IPS-15b (cell line): Measurements from ENCODE around the gene AAMDC.
"Not testable (repeated sequence)": the region's sequence is repeated elsewhere in the genome, so short reads cannot be mapped to it uniquely, and the experiment has no call there.

Source experiments
- H3K27me3 ChIP-seq: one replicate; pipeline ENCODE4 v1.6.1; 2013; ENCODE audit warnings: low read length; ENCODE audit not compliant: control insufficient read depth, insufficient read depth
- H3K36me3 ChIP-seq: one replicate; pipeline ENCODE4 v1.6.1; 2013; ENCODE audit warnings: low read length; ENCODE audit not compliant: control insufficient read depth, insufficient read depth
- H3K4me1 ChIP-seq: one replicate; pipeline ENCODE4 v1.6.1; 2013; ENCODE audit warnings: mild to moderate bottlenecking, low read length; ENCODE audit not compliant: control insufficient read depth, insufficient read depth
- H3K4me3 ChIP-seq: one replicate; pipeline ENCODE4 v1.5.1; 2013; ENCODE audit warnings: low read depth, low read length
- H3K9ac ChIP-seq: one replicate; pipeline ENCODE4 v1.6.1; 2013; ENCODE audit warnings: low read depth, mild to moderate bottlenecking, low read length
- H3K9me3 ChIP-seq: one replicate; pipeline ENCODE4 v1.6.1; 2013; ENCODE audit warnings: mild to moderate bottlenecking, low read length; ENCODE audit not compliant: control insufficient read depth, insufficient read depth

Gene AAMDC

GRCh38 chr11:77889045-77889444 is 68.1 kb downstream of the AAMDC start:
- H3K4me1 ChIP-seq, H3K9ac ChIP-seq, H3K4me3 ChIP-seq, H3K9me3 ChIP-seq, H3K36me3 ChIP-seq, H3K27me3 ChIP-seq: not testable (repeated sequence)

GRCh38 chr11:77890100-77890614 is 69.2 kb downstream of the AAMDC start:
- H3K9me3 ChIP-seq, H3K27me3 ChIP-seq, H3K4me3 ChIP-seq, H3K4me1 ChIP-seq, H3K9ac ChIP-seq, H3K36me3 ChIP-seq: not testable (repeated sequence)

- not testable (repeated sequence) for H3K9ac ChIP-seq, H3K4me3 ChIP-seq, H3K27me3 ChIP-seq
Observed at GRCh38 chr11:77890619-77891056, 69.7 kb downstream of the AAMDC start.

GRCh38 chr11:77891256-77891655 is 70.3 kb downstream of the AAMDC start:
- not testable (repeated sequence) for H3K4me3 ChIP-seq, H3K4me1 ChIP-seq, H3K9me3 ChIP-seq, H3K9ac ChIP-seq, H3K27me3 ChIP-seq, H3K36me3 ChIP-seq

More at GRCh38 chr11:77890619-77891056, 69.7 kb downstream of the AAMDC start:
- H3K4me1 ChIP-seq, H3K36me3 ChIP-seq, H3K9me3 ChIP-seq: not testable (repeated sequence)

DNA sequence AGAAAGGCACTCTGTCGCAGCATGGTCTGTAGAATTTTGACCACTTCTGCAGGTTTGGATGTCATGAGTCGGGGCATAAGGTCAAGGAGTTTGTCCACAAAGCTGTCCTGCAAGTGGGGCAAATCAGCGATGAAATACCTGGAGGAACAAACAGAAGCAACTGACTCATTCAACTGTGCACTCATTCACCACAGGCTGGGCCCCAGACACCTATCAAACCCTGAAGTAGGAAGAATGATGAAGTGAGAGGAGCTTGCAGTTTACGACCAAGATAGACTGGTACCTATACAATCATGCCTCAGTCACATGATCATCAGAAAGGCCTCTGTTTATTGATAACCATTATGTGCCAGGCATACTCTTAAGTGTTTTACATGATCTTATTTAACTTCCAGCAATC is 70.8 kb downstream of the AAMDC start:
- not testable (repeated sequence) for H3K4me3 ChIP-seq, H3K36me3 ChIP-seq, H3K9me3 ChIP-seq, H3K27me3 ChIP-seq, H3K4me1 ChIP-seq, H3K9ac ChIP-seq

DNA sequence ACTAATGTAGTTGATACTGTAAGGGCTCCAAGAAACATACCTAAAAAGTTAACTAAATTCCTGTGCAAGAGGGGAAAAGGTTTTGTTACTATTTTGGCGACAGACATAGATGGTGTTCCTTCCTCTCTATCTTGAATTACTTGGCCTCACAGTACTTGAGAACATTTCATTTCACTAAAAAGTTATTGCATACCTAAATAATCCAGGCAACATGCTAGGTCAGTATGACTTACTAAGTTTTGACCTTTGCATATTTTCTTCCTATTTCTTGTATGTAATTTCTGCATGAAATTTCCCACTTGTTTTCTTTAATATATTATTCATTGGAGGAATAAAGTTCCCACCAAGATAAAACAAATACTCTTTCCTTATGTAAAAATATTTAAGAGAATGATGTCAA is 74.0 kb downstream of the AAMDC start:
- H3K4me3 ChIP-seq, H3K36me3 ChIP-seq, H3K27me3 ChIP-seq, H3K4me1 ChIP-seq, H3K9ac ChIP-seq, H3K9me3 ChIP-seq: not testable (repeated sequence)

GRCh38 chr11:77908835-77909234 is 87.9 kb downstream of the AAMDC start:
- H3K36me3 ChIP-seq = peaks cover 3% of the 10 kb centered on the region
- H3K27me3 ChIP-seq = no peaks in the 10 kb centered on the region
- no peak overlapping the region for H3K4me3 ChIP-seq
- no peaks in the 10 kb centered on the region for H3K4me1 ChIP-seq
- no peaks in the 10 kb centered on the region for H3K9me3 ChIP-seq
- no peak overlapping the region for H3K9ac ChIP-seq

GRCh38 chr11:77909277-77909676 is 88.3 kb downstream of the AAMDC start:
- no peak overlapping the region for H3K9ac ChIP-seq
- peaks cover 3% of the 10 kb centered on the region for H3K36me3 ChIP-seq
- H3K9me3 ChIP-seq = no peaks in the 10 kb centered on the region
- H3K4me1 ChIP-seq = no peaks in the 10 kb centered on the region
- no peaks in the 10 kb centered on the region for H3K27me3 ChIP-seq
- no peak overlapping the region for H3K4me3 ChIP-seq

DNA sequence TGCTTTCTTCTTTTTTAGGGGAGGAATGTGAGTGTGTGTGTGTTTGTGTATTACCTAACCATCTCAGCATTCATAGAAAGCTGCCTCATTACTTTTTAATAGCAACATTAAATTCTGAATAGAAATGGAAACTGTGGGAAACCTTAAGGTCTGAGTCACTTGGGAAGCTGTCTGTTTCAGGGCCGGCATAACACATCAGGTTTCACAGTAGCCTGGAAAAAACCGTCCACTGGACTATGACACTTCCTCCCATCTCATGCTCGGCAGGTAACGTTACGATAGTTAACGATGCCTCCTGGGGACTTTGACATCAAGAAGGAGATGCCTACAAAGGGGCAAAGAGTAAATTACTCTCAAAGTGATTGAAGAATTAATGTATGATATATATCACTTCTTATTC is 89.9 kb downstream of the AAMDC start:
- not testable (repeated sequence) for H3K9me3 ChIP-seq, H3K27me3 ChIP-seq, H3K36me3 ChIP-seq, H3K9ac ChIP-seq, H3K4me3 ChIP-seq, H3K4me1 ChIP-seq

DNA sequence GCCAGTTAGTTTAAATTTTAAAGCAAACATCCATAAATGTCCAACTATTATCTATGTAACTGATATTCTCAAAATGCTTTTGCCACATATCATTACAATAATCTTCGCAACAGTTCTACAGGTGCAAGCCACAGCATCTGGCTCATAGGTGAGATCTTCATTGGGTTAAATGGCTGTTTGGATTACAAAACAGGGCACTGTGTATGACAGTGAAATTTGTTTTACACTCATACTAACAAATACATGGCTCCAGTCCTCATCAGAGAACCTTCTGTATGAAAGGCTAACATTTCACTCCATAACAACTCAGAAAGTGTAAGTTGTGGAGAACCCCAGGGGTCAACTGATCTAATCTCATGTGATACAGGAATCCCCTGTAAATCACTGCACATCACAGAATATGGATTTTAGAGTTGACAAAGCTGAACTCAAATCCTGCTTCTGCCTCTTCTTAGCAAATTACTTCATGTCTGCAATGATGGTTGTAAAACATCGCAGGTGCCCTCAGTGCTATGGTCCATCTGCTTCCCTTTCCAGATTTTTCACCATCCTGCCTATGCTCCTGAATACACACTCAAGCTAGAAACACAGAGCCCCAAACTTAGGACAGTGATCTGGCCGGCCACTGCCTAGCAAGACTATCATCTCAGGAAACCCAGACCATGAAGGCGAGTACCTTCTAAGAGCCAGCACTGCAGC is 92.8 kb downstream of the AAMDC start:
- not testable (repeated sequence) for H3K4me3 ChIP-seq, H3K9ac ChIP-seq, H3K27me3 ChIP-seq, H3K4me1 ChIP-seq, H3K9me3 ChIP-seq, H3K36me3 ChIP-seq

DNA sequence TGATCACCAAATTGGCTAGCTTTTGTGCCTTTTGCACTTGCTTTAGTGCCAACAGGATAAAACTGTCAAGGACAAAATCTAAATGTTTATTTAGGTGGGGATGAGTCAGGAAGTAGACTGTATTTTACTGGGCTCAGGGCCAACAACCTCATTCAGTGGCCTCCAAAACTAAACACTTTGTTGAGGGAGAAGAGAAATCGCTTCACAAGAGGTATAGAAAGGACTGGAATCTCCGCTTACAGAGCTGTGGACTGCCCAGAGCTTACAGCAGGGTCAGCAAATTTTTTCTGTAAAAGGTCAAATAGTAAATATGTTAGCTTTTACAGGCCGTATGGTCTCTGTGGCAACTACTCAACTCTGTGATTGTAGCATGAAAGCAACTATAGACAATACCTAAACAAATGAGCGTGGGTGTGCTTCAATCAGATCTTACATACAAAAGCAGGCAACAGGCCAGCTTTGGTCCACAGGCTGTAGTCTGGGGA is 93.4 kb downstream of the AAMDC start:
- H3K36me3 ChIP-seq, H3K27me3 ChIP-seq, H3K4me1 ChIP-seq, H3K9ac ChIP-seq, H3K4me3 ChIP-seq, H3K9me3 ChIP-seq: not testable (repeated sequence)

GRCh38 chr11:77917713-77918112 is 96.8 kb downstream of the AAMDC start:
- not testable (repeated sequence) for H3K36me3 ChIP-seq, H3K4me1 ChIP-seq, H3K27me3 ChIP-seq, H3K9ac ChIP-seq, H3K4me3 ChIP-seq, H3K9me3 ChIP-seq
